ENCODE results near the gene GCN1. TPM values are rescaled to one million over a fixed set of nuclear protein-coding genes. Genes with fewer than 3 reads are reported as not detected.

GCN1 gene
- polyA plus RNA-seq, 2 of the 4 experiments (the other 2 are of a cell fraction): 43.2 to 64.1 TPM

GRCh38 chr12:120078868-120079267 is 115.6 kb downstream of the GCN1 start:
- POLR2A ChIA-PET: no interaction called here
- WGBS (ENCODE audit: missing lambda C conversion rate): 77% methylated on average over 5 of the region's 5 CpGs

GRCh38 chr12:120077260-120077659 is 117.3 kb downstream of the GCN1 start:
- Histone ChIP-seq H3K9me3 (no peaks in the 10 kb centered on the region), H3K27ac (no peak overlapping the region), H3K4me1 (peaks cover 22% of the 10 kb centered on the region), H3K4me2 (no peak overlapping the region), H3K4me3 (no peak overlapping the region)
- ATAC-seq (no peak), FAIRE-seq (no peak), DNase-seq (ENCODE audit: low read depth in 1 of 2, low spot score in 1 of 2) (no peak)
- CTCF ChIA-PET: interaction anchor here (0.7 kb wide), 1 partner anchor 520 kb away, joined by 3 read pairs; no protein-coding TSS in a partner anchor
- POLR2A ChIA-PET: no interaction called here
- TF ChIP-seq HES2 (IDR thresholded peaks at IDR 0.05) (no peak), MAX (IDR thresholded peaks at IDR 0.05) (no peak), ZC3H11A (IDR thresholded peaks at IDR 0.05) (no peak), FOSB (CRISPR knock-in tag; IDR thresholded peaks at IDR 0.05) (no peak)
- 83% methylated on average over 6 of the region's 6 CpGs for WGBS (ENCODE audit: missing lambda C conversion rate)

More at GRCh38 chr12:120078868-120079267, 115.6 kb downstream of the GCN1 start:
- TF ChIP-seq PBX3 (IDR thresholded peaks at IDR 0.05) (no peak), MAX (IDR thresholded peaks at IDR 0.05) (0 out of 2 replicates have a peak, but pooled peaks have one; percentile 14)
- Histone ChIP-seq H3K9me3 (no peaks in the 10 kb centered on the region), H3K4me2 (peak overlapping the region; percentile 87), H3K27ac (peak overlapping the region; percentile 65 to 75; a peak in 5 of 6 replicates), H3K4me3 (no peak overlapping the region), H3K4me1 (peaks cover 22% of the 10 kb centered on the region)
- FAIRE-seq (no peak), DNase-seq (ENCODE audit: low read depth in 1 of 2, low spot score in 1 of 2) (no peak), ATAC-seq (peak; percentile 17 to 46; a peak in 4 of 6 replicates)
- CTCF ChIA-PET: interaction anchor here (1.0 to 2.1 kb wide), 3 partner anchors 8 to 89 kb away, joined by 4 to 11 read pairs (median 7); partner anchors contain the start of gene BICDL1

Small RNA genes within 50 kb of the gene (small RNA-seq; reads per million reads assigned to genes)
- 0 to 6.4 (median 0.25) reads per million in 6 experiments for gene MIR4498

Other genes with a start within 250 kb of the GCN1 start
- 4.5 and 5.8 TPM in 2 replicates for gene BICDL1, start 205.5 kb downstream of the GCN1 start, polyA plus RNA-seq (2011; rRNA removed)
- 2.6 to 3.8 TPM (median 3.5 TPM) in 3 replicates for gene BICDL1, start 205.5 kb downstream of the GCN1 start, polyA plus RNA-seq (2017; fragmentation: RNase III; extraction: RNeasy Plus Mini Kit Qiagen cat#74134 plus additional on column Dnase treatment)
- 42.0 and 67.6 TPM in 2 replicates for gene RAB35, start 78.0 kb downstream of the GCN1 start, polyA plus RNA-seq (2011; rRNA removed)
- gene RAB35, start 78.0 kb downstream of the GCN1 start, polyA plus RNA-seq (2017; fragmentation: RNase III; extraction: RNeasy Plus Mini Kit Qiagen cat#74134 plus additional on column Dnase treatment): 44.0 to 49.5 TPM (median 47.8 TPM) in 3 replicates
- 5,441 and 7,182 TPM in 2 replicates for gene RPLP0, start 6.4 kb upstream of the GCN1 start, polyA plus RNA-seq (2011; rRNA removed)
- gene RPLP0, start 6.4 kb upstream of the GCN1 start, polyA plus RNA-seq (2017; fragmentation: RNase III; extraction: RNeasy Plus Mini Kit Qiagen cat#74134 plus additional on column Dnase treatment): 3,449 to 3,524 TPM (median 3,456 TPM) in 3 replicates
- 40.1 and 62.8 TPM in 2 replicates for gene PXN, start 71.0 kb upstream of the GCN1 start, polyA plus RNA-seq (2011; rRNA removed)
- gene PXN, start 71.0 kb upstream of the GCN1 start, polyA plus RNA-seq (2017; fragmentation: RNase III; extraction: RNeasy Plus Mini Kit Qiagen cat#74134 plus additional on column Dnase treatment): 97.0 to 102 TPM (median 98.6 TPM) in 3 replicates
- gene RNU4-2, start 97.2 kb upstream of the GCN1 start, polyA plus RNA-seq (2011; rRNA removed): under 0.01 TPM in 1 of 2 replicates, not detected in the other
- not detected in 3 replicates for gene RNU4-2, start 97.2 kb upstream of the GCN1 start, polyA plus RNA-seq (2017; fragmentation: RNase III; extraction: RNeasy Plus Mini Kit Qiagen cat#74134 plus additional on column Dnase treatment)
- not detected in 2 replicates for gene RNU4-1, start 98.5 kb upstream of the GCN1 start, polyA plus RNA-seq (2011; rRNA removed)
- not detected in 3 replicates for gene RNU4-1, start 98.5 kb upstream of the GCN1 start, polyA plus RNA-seq (2017; fragmentation: RNase III; extraction: RNeasy Plus Mini Kit Qiagen cat#74134 plus additional on column Dnase treatment)
- gene SIRT4, start 107.6 kb upstream of the GCN1 start, polyA plus RNA-seq (2011; rRNA removed): 1.6 and 2.6 TPM in 2 replicates
- 0.87 to 1.6 TPM (median 0.95 TPM) in 3 replicates for gene SIRT4, start 107.6 kb upstream of the GCN1 start, polyA plus RNA-seq (2017; fragmentation: RNase III; extraction: RNeasy Plus Mini Kit Qiagen cat#74134 plus additional on column Dnase treatment)
- gene PLA2G1B, start 133.1 kb upstream of the GCN1 start, polyA plus RNA-seq (2011; rRNA removed): 0.21 TPM in 1 of 2 replicates, not detected in the other
- not detected in 3 replicates for gene PLA2G1B, start 133.1 kb upstream of the GCN1 start, polyA plus RNA-seq (2017; fragmentation: RNase III; extraction: RNeasy Plus Mini Kit Qiagen cat#74134 plus additional on column Dnase treatment)
- 0.44 and 0.72 TPM in 2 replicates for gene MSI1, start 174.4 kb upstream of the GCN1 start, polyA plus RNA-seq (2011; rRNA removed)
- 1.0 to 1.9 TPM (median 1.4 TPM) in 3 replicates for gene MSI1, start 174.4 kb upstream of the GCN1 start, polyA plus RNA-seq (2017; fragmentation: RNase III; extraction: RNeasy Plus Mini Kit Qiagen cat#74134 plus additional on column Dnase treatment)
- 948 and 1,287 TPM in 2 replicates for gene COX6A1, start 243.4 kb upstream of the GCN1 start, polyA plus RNA-seq (2011; rRNA removed)
- gene COX6A1, start 243.4 kb upstream of the GCN1 start, polyA plus RNA-seq (2017; fragmentation: RNase III; extraction: RNeasy Plus Mini Kit Qiagen cat#74134 plus additional on column Dnase treatment): 709 to 768 TPM (median 759 TPM) in 3 replicates